GM12801 (cell line): ENCODE data around the gene GALNT9.

ENCODE experiments used
- CTCF ChIP-seq: IDR thresholded peaks from one replicate; pipeline ENCODE4 v1.5.1; 2011; ENCODE audit warnings: control low read depth; ENCODE audit not compliant: insufficient read length; ENCODE audit errors: extremely low read depth

Gene GALNT9

GRCh38 chr12:132213359-132214160, 115.8 kb downstream of the GALNT9 start:
- TF ChIP-seq CTCF: no peak

- TF ChIP-seq CTCF: no peak
Observed at GRCh38 chr12:132211816-132212215, 117.6 kb downstream of the GALNT9 start.

GRCh38 chr12:132211326-132211725, 118.1 kb downstream of the GALNT9 start:
- TF ChIP-seq CTCF: no peak

GRCh38 chr12:132210223-132211055, 119.0 kb downstream of the GALNT9 start:
- no peak for TF ChIP-seq CTCF

- TF ChIP-seq CTCF: no peak
Observed at GRCh38 chr12:132209619-132210222, 119.7 kb downstream of the GALNT9 start.

GRCh38 chr12:132208153-132208823, 121.1 kb downstream of the GALNT9 start:
- no peak for TF ChIP-seq CTCF
